Measurements from ENCODE around the gene OXTR. TPM values are rescaled to one million over a fixed set of nuclear protein-coding genes. Genes with fewer than 3 reads are reported as not detected.

OXTR gene
- total RNA-seq, 1 donor from 2014 or later, result 5.3 TPM

DNA sequence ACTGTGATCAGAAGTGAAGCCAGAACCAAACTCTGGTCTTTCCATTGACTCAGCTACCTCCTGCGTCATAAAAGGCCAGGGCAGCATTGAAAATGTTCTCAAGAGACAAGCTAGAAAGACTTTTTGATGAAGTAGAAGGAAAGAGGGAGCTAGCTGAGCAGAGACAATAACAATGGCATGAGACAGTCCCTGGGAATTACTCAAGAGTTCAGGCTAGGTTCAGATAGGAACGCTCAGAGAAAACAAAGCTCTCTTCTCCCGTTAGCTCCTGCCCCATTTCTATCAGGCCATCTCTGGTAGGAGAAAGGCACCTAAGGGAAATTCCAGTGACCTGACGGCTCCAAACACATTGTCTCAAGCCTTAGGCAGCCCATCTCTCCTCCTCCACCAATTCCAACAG is 7.0 kb upstream of the OXTR start:
- no peak overlapping the region for H3K27ac Mint-ChIP-seq (ENCODE audit: unreplicated experiment)
- H3K4me3 Mint-ChIP-seq, result no peak overlapping the region
- peaks cover 9% of the 10 kb centered on the region for H3K4me1 Mint-ChIP-seq
- H3K27me3 Mint-ChIP-seq (ENCODE audit: low read depth), result peaks cover under 1% of the 10 kb centered on the region
- DNase-seq (ENCODE audit: low read depth, low spot score), result no peak
- TF ChIP-seq CTCF (conservative IDR thresholded peaks at IDR 0.05), result no peak
- peaks cover 2% of the 10 kb centered on the region for H3K36me3 Mint-ChIP-seq (ENCODE audit: low read depth)
- no peaks in the 10 kb centered on the region for H3K9me3 Mint-ChIP-seq

DNA sequence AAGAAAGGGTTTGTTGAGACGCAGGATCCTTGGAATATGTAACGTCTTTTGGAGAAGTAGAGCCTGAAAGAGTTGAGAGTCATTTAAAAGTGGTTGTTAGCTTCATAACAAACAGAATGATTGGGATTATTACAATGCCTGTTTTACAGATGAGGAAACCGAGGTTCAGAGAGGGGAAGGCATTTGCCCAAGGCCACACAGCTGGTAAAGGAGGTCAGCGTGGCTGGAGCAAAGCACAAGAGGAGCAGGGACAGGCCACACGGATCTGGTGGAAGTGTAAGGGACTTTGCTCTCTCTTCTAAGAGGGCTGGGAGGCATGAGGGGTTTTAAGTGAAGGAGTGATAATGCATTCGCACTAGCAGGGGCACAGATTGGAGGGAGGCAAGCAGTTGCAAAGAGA is 6.2 kb upstream of the OXTR start:
- H3K4me3 Mint-ChIP-seq, result no peak overlapping the region
- H3K27me3 Mint-ChIP-seq (ENCODE audit: low read depth), result peaks cover 3% of the 10 kb centered on the region
- H3K27ac Mint-ChIP-seq (ENCODE audit: unreplicated experiment), result no peak overlapping the region
- peaks cover 2% of the 10 kb centered on the region for H3K36me3 Mint-ChIP-seq (ENCODE audit: low read depth)
- no peak for TF ChIP-seq CTCF (conservative IDR thresholded peaks at IDR 0.05)
- peaks cover 16% of the 10 kb centered on the region for H3K4me1 Mint-ChIP-seq
- DNase-seq (ENCODE audit: low read depth, low spot score), result no peak
- H3K9me3 Mint-ChIP-seq, result no peaks in the 10 kb centered on the region

DNA sequence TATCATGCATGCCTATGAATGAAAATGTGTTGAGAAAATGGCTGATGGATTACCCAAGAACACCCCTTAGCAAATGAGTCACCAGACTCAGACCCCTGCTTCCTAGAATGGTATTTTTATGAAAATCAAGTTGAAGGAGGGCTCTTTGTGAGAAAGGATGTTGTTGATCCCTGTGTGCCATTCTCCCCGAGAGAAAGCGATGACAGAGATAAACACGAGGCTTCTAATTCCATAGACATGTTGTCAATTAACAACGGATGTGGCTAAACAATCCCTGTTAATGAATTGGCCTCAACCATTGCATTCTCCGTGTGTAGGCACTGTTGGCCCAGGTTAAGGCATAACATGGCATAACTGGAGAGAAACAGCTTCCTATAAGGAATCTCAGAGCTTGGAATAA is 5.8 kb upstream of the OXTR start:
- Mint-ChIP-seq H3K9me3 (no peaks in the 10 kb centered on the region), H3K4me1 (peaks cover 16% of the 10 kb centered on the region), H3K4me3 (no peak overlapping the region), H3K36me3 (ENCODE audit: low read depth) (peaks cover 2% of the 10 kb centered on the region), H3K27ac (ENCODE audit: unreplicated experiment) (no peak overlapping the region), H3K27me3 (ENCODE audit: low read depth) (peaks cover 6% of the 10 kb centered on the region)
- DNase-seq (ENCODE audit: low read depth, low spot score), result no peak
- TF ChIP-seq CTCF (conservative IDR thresholded peaks at IDR 0.05), result no peak

DNA sequence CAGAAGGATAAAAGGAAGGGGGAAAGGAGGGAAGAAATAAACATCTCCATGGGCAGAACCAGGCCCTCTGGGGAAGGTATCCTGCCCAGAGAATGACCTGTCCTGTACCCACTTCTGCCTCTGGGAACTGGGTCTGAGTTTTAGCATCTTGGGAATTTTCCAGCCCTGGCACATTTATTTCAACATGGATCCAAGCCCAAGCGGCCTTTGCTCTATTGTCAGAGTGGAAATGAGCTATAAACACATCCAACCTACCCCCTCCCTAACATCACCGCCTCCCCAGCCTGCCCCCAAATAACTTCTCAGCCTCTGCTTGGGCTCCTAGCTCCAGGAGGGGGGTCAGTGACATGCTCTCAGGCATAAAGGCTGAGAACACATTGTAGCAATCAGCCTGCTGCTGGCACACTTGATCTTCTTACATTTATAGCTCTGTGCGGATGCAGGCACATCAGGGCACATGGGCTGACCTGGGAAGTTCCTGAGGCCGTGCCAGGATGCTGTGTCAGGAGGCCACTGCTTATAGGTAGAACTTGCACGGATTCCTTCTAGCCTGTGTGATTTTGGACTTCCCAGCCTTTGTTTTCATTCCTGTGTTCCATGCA is 4.6 kb upstream of the OXTR start:
- TF ChIP-seq CTCF (conservative IDR thresholded peaks at IDR 0.05), result no peak
- peaks cover 2% of the 10 kb centered on the region for H3K36me3 Mint-ChIP-seq (ENCODE audit: low read depth)
- H3K27ac Mint-ChIP-seq (ENCODE audit: unreplicated experiment), result no peak overlapping the region
- H3K4me3 Mint-ChIP-seq, result no peak overlapping the region
- DNase-seq (ENCODE audit: low read depth, low spot score), result no peak
- peaks cover 15% of the 10 kb centered on the region for H3K27me3 Mint-ChIP-seq (ENCODE audit: low read depth)
- peaks cover 23% of the 10 kb centered on the region for H3K4me1 Mint-ChIP-seq
- H3K9me3 Mint-ChIP-seq, result no peaks in the 10 kb centered on the region

DNA sequence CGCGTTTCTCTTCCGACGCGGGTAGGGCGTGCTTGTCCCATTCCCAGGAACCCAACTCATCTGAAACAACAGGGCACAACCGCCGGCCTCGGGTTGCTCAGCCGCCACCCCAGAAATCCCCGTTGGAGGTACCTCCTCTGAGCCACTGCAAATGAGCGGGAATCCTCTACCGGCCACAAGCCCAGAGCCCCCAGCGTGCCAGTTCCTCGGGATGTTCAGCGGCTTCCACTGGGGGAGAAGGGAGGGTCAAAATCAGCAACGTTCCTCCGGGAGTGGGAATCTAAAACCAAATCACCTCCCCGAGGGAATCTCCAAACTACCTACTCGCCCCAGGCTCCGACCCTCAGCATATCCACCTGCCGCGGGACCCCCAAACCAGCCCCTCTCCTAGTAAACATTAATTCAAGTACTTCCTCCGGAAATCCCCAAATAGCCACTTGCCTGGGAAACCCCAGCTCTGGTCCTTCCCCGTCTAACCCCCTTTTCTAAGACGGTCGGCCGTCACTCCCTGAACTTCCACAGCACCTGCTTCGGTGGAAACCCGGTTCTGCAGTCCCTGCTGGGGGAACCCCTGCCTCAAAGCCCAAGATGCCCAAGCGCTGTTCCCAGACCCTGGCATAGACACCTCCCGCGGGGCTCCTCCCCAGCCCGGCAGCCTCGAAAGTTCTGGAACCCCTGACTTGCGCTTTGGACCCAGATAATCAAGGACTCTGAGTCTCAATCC is 887 bp downstream of the OXTR start:
- Mint-ChIP-seq H3K9me3 (no peaks in the 10 kb centered on the region), H3K4me1 (peaks cover 32% of the 10 kb centered on the region), H3K4me3 (peak overlapping the region; percentile 74), H3K36me3 (ENCODE audit: low read depth) (peaks cover 2% of the 10 kb centered on the region), H3K27ac (ENCODE audit: unreplicated experiment) (no peak overlapping the region), H3K27me3 (ENCODE audit: low read depth) (peaks cover 37% of the 10 kb centered on the region)
- no peak for DNase-seq (ENCODE audit: low read depth, low spot score)
- no peak for TF ChIP-seq CTCF (conservative IDR thresholded peaks at IDR 0.05)

Measured in neural crest cell (in vitro differentiated cells).